Stimulated activated CD4-positive, alpha-beta T cell treated with anti-CD3 and anti-CD28 coated beads, Interleukin-4, amount 100 ng/mL, for 48 hours (primary cell): Measurements from ENCODE around the gene SGCA.

Source experiments
- DNase-seq, 2 donors: peaks; one replicate each; pipeline ENCODE4 v3.0.0-alpha.2; 2020; ENCODE audit warnings: low read depth in 2 of 2

SGCA gene

GRCh38 chr17:50149417-50150353, 16.1 kb upstream of the SGCA start:
- DNase-seq: peak in 1 of 2 donors; percentile 52

GRCh38 chr17:50150354-50151040, 15.3 kb upstream of the SGCA start, which contains the start of gene PPP1R9B:
PPP1R9B (minus strand) TSS chr17:50150677; CDS start chr17:50150513, 164 bp downstream.
- no peak for DNase-seq

- DNase-seq: peak; percentile 80 to 88
Measured at GRCh38 chr17:50151041-50151936, 14.5 kb upstream of the SGCA start.

- DNase-seq: no peak
Measured at GRCh38 chr17:50151937-50152547, 13.8 kb upstream of the SGCA start.

- DNase-seq: no peak
Measured at GRCh38 chr17:50152736-50153135, 13.1 kb upstream of the SGCA start.

GRCh38 chr17:50153650-50154575, 11.9 kb upstream of the SGCA start:
- no peak for DNase-seq

- no peak for DNase-seq
Measured at GRCh38 chr17:50154604-50155003, 11.2 kb upstream of the SGCA start.

GRCh38 chr17:50155115-50155819, 10.5 kb upstream of the SGCA start:
- no peak for DNase-seq

- no peak for DNase-seq
Measured at GRCh38 chr17:50157891-50158290, 7.9 kb upstream of the SGCA start.

GRCh38 chr17:50161023-50161910, 4.5 kb upstream of the SGCA start:
- DNase-seq: peak; percentile 92 to 94

GRCh38 chr17:50161911-50162288, 3.9 kb upstream of the SGCA start:
- no peak for DNase-seq

- DNase-seq: no peak
Measured at GRCh38 chr17:50162466-50163254, 3.1 kb upstream of the SGCA start.

- no peak for DNase-seq
Measured at GRCh38 chr17:50163843-50164696, 1.7 kb upstream of the SGCA start.

GRCh38 chr17:50164697-50164988, 1.2 kb upstream of the SGCA start:
- no peak for DNase-seq

- DNase-seq: no peak
Measured at GRCh38 chr17:50165066-50165465, 739 bp upstream of the SGCA start.

GRCh38 chr17:50165466-50165865, 339 bp upstream of the SGCA start:
- no peak for DNase-seq

- DNase-seq: no peak
Measured at GRCh38 chr17:50166518-50167181, 845 bp downstream of the SGCA start.
